Kidney (tissue), 14 donors: ENCODE results near the gene LRRC31. TPM values are rescaled to one million over a fixed set of nuclear protein-coding genes. Genes with fewer than 3 reads are reported as not detected.

Experiments
- DNase-seq, 5 donors: peaks; one replicate each; pipeline ENCODE4 v3.0.0-alpha.2; 2013 to 2020
- FAIRE-seq: peaks from 2 replicates; lab custom pipeline; 2012; peaks lifted over from hg19 to GRCh38; lab: Jason Lieb, UNC
- H3K27ac ChIP-seq, 2 donors: one replicate each; pipeline ENCODE4 v1.7.0; 2013; ENCODE audit warnings: low read depth in 2 of 2, low read length in 2 of 2, inconsistent platforms in 1 of 2
- H3K27me3 ChIP-seq: one replicate; pipeline ENCODE4 v1.7.1; 2013; ENCODE audit warnings: low read length, inconsistent platforms; ENCODE audit not compliant: control insufficient read depth, insufficient read depth
- H3K36me3 ChIP-seq, 3 donors: one replicate each; pipeline versions ENCODE4 v1.7.0 to v1.7.1; 2013; ENCODE audit warnings: low read length in 3 of 3, control low read depth in 1 of 3, inconsistent platforms in 1 of 3; ENCODE audit not compliant: insufficient read depth in 3 of 3, control insufficient read depth in 2 of 3
- H3K4me1 ChIP-seq, 3 donors: one replicate each; pipeline versions ENCODE4 v1.7.0 to v1.7.1; 2013; ENCODE audit warnings: low read length in 3 of 3, inconsistent platforms in 1 of 3, low read depth in 1 of 3; ENCODE audit not compliant: control insufficient read depth in 2 of 3, insufficient read depth in 2 of 3
- H3K4me3 ChIP-seq, 3 donors: one replicate each; pipeline versions ENCODE4 v1.7.0 to v1.8.1; 2013; ENCODE audit warnings: low read length in 3 of 3, control low read depth in 1 of 3, inconsistent platforms in 1 of 3
- H3K9ac ChIP-seq, 3 donors: one replicate each; pipeline versions ENCODE4 v1.7.0 to v1.7.1; 2013; ENCODE audit warnings: low read length in 3 of 3, control low read depth in 1 of 3, inconsistent platforms in 1 of 3
- H3K9me3 ChIP-seq, 3 donors: one replicate each; pipeline versions ENCODE4 v1.7.0 to v1.7.1; 2013; ENCODE audit warnings: low read length in 3 of 3, control low read depth in 1 of 3, inconsistent platforms in 1 of 3; ENCODE audit not compliant: control insufficient read depth in 2 of 3, insufficient read depth in 1 of 3
- CTCF ChIP-seq: IDR thresholded peaks from 3 replicates; pipeline ENCODE4 v1.5.1; 2012; ENCODE audit warnings: mild to moderate bottlenecking, moderate library complexity, borderline replicate concordance; ENCODE audit not compliant: insufficient read depth; ENCODE audit errors: extremely low read depth
- intact Hi-C: fragments of 100-400 bp; cut with DNase I; formaldehyde crosslinking; loops from one replicate; pipeline ENCODE4 v1.11.1; 2022
- polyA plus RNA-seq: library from polyadenylated mRNA; stranded (reverse); fragments of 350-450 nt; fragmentation: Illumina TruSeq; extraction: RNeasy Lipid Tissue Mini Kit (QIAGEN cat#74804); gene quantifications from one replicate; pipeline ENCODE4 v1.2.3, GENCODE V29; 2014; ENCODE audit warnings: low read depth, low replicate concordance; ENCODE audit not compliant: insufficient read depth
- total RNA-seq: library from RNA; stranded (reverse); fragmentation: NEBNext Ultra II Directional; extraction: Animal tissue kit (Norgen Biotek cat#: 25700); gene quantifications from one replicate; pipeline ENCODE4 v1.2.1, GENCODE V29; 2021
- donor health status: control.
- donor health status: control.
- donor health status: control.
- donor health status: control.
- donor health status: control.
- donor health status: DM: yes; HTN: yes; CAD: no.
- donor health status: Normal renal cell carcinoma (clear cell type).

LRRC31 gene
- total and polyA plus RNA-seq, 2 donors from 2014 or later: 0.76 TPM; not detected in 1

GRCh38 chr3:169822540-169822939 is 47.2 kb downstream of the LRRC31 start:
- FAIRE-seq (no peak), DNase-seq (no peak)
- no peaks in the 10 kb centered on the region for H3K9me3 ChIP-seq
- intact Hi-C loops: no loop called here
- H3K36me3 ChIP-seq: no peaks in the 10 kb centered on the region
- H3K4me3 ChIP-seq: no peak overlapping the region
- H3K4me1 ChIP-seq: no peaks in the 10 kb centered on the region
- no peak for TF ChIP-seq CTCF
- H3K27me3 ChIP-seq: no peaks in the 10 kb centered on the region
- H3K9ac ChIP-seq: no peak overlapping the region
- no peak overlapping the region for H3K27ac ChIP-seq

GRCh38 chr3:169822091-169822490 is 47.6 kb downstream of the LRRC31 start:
- no peak overlapping the region for H3K9ac ChIP-seq
- TF ChIP-seq CTCF: no peak
- FAIRE-seq (no peak), DNase-seq (no peak)
- H3K36me3 ChIP-seq: no peaks in the 10 kb centered on the region
- no peak overlapping the region for H3K4me3 ChIP-seq
- no peak overlapping the region for H3K27ac ChIP-seq
- no peaks in the 10 kb centered on the region for H3K9me3 ChIP-seq
- intact Hi-C loops: no loop called here
- no peaks in the 10 kb centered on the region for H3K27me3 ChIP-seq
- H3K4me1 ChIP-seq: no peaks in the 10 kb centered on the region

- Histone ChIP-seq H3K27ac (no peak overlapping the region), H3K27me3 (no peaks in the 10 kb centered on the region), H3K9ac (no peak overlapping the region), H3K9me3 (peaks cover 0 to 7% (median 0%) of the 10 kb centered on the region in 3 donors), H3K36me3 (no peaks in the 10 kb centered on the region), H3K4me1 (peaks cover 0 to under 1% (median 0%) of the 10 kb centered on the region in 3 donors), H3K4me3 (no peak overlapping the region)
- TF ChIP-seq CTCF: no peak
- DNase-seq (no peak), FAIRE-seq (no peak)
- intact Hi-C loops: no loop called here
These were observed 51.4 kb downstream of the LRRC31 start for GRCh38 chr3:169818316-169818715.

DNA sequence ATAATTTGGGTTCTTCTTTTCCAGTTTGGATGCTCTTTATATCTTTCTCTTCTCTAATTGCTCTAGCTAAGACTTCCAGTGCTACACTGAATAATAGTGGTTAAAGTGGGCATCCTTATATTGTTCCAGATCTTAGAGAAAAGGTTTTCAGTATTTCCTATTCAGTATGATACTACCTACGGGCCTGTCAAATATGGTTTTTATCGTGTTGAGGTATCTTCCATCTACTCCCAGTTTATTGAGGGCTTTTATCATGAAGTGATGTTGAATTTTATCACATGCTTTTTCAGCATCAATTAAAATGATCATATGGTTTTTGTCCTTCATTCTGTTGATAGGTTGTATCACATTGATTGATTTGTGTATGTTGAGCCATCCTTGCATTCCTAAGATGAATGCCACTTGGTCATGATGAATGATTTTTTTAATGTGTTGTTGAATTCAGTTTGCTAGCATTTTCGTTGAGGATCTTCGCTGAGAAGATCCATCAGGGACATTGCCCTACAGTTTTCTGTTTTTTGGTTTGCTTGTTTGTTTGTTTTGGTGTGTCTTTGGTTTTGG is 54.1 kb downstream of the LRRC31 start:
- Histone ChIP-seq H3K36me3 (no peaks in the 10 kb centered on the region), H3K4me3 (no peak overlapping the region), H3K27ac (no peak overlapping the region), H3K27me3 (no peaks in the 10 kb centered on the region), H3K4me1 (peaks cover 0 to 12% (median 5%) of the 10 kb centered on the region in 3 donors), H3K9me3 (peaks cover 0 to 7% (median 0%) of the 10 kb centered on the region in 3 donors), H3K9ac (no peak overlapping the region)
- no peak for TF ChIP-seq CTCF
- DNase-seq (no peak), FAIRE-seq (no peak)
- intact Hi-C loops: no loop called here
